ENCODE measurements around the gene SPP1.

SPP1 gene

DNA sequence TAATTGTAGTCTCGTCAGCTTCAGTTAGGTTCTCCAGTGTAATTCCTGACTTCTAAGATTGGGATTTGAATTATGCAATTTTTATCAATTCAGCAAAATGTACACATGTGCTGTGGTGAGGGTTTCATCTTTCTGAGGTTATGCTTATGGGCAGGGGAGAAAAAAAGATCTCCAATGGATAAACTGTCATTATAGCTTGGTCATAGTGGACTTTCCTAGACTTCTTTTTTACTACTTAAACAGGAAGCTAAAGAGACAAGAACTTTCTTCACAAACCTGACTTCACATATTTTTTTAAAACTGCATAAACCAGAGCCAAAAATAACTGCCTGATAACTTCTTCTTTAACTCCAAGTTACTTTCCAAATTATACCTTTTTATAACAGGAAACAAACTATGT lies 21.7 kb upstream of the SPP1 start:
- DNase-seq (ENCODE audit: low read depth in 2 of 2), result no peak

- no peak for DNase-seq (ENCODE audit: low read depth in 2 of 2)
Measured at GRCh38 chr4:87956501-87956900, 19.0 kb upstream of the SPP1 start.

DNA sequence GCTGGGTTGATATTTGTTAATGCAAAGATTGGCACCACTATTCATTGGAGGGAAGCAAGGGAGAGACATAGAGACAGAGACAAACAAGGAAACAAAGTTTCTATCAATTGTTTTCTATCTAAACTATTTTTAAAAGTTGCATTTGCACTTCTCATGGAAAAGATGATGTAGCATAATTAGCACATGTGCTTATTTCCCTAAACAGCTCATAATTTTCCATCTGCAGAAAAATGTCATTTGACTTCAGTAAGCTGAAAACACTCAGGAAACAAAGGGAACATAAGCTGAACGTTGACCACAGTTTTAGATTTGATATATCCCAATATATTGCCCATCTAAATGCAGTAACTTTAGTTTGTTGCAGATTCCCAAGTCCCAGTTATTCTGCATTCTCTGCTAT lies 18.5 kb upstream of the SPP1 start:
- DNase-seq (ENCODE audit: low read depth in 2 of 2), result no peak

DNA sequence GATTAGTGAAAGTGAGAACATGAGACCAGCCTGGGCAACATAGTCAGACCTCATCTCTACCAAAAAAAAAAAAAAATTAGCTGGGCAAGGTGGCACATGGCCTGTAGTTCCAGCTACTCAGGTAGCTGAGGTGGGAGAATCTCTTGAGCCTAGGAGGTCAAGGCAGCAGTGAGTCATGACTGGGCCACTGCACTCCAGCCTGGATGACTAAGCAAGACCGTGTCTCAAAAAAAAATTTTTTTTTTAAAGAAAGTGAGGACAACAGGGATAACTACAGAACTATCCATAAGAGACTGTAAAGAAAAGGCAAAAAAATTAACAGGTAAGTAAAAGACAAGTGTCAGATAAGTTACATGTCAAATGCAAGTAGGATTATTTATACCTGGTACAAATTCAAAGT lies 13.5 kb upstream of the SPP1 start:
- no peak for DNase-seq (ENCODE audit: low read depth in 2 of 2)

- DNase-seq (ENCODE audit: low read depth in 2 of 2), result no peak
Measured at GRCh38 chr4:87962398-87963146, 12.9 kb upstream of the SPP1 start.

- no peak for DNase-seq (ENCODE audit: low read depth in 2 of 2)
Measured at GRCh38 chr4:87965501-87965975, 10.0 kb upstream of the SPP1 start.

DNA sequence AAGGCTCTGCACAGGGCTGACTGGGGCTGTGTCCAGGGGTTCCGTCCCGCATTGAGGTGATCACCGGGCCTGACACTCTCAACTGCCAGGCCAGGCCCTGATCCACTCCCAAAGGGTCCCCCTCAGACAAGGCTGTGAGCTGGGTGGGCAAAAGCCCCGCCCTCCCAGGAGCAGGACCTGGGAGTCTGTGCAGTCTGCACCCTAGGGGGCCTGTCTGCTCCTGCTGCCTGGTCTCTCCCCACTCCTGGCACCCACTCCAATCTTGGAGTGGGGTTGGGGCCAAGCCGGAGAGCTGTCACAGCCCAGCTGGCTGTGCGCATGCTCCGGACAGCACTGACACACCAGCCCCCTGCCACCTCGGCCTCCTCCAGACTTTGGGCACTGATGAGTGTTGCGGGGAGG lies 9.4 kb upstream of the SPP1 start:
- no peak for DNase-seq (ENCODE audit: low read depth in 2 of 2)

- DNase-seq (ENCODE audit: low read depth in 2 of 2), result no peak
Measured at GRCh38 chr4:87967193-87967592, 8.3 kb upstream of the SPP1 start.

DNA sequence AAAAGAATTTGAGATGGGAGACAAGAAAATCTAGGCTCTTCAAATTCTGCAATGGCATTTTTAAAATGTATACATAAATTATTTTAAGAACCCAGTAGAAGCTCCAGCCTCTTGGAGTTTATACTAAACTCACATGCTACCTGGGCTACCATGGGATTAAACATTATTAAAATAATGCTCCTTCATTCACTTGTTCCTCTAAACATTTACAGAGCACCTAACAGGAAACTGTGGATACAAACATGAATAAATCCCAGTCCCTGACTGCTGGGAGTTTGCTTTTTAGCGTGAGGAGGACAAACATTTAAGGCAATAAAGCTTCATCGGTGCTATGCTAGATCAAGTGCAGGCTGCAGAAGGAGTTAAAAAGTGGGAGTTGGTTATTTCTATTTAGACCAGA lies 5.4 kb upstream of the SPP1 start:
- no peak for DNase-seq (ENCODE audit: low read depth in 2 of 2)

DNA sequence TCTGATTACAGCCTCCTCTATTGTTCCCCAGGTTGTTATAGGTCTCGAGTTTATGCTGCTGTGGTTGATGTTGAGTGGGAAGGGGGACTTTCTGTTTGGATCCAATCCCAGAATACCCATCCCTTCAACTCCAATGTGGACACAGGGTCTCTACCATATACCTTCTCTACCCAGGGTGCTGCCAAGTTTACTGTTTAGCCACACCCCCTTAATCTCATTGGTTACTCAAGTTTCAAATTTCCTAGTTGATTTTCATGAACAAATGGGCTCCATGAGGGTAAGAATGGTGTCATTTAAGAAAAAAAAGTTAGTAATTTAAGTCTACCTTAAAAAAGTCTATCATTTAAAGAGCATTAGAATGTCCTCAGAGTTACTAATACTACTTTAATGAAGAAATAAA lies 3.6 kb upstream of the SPP1 start:
- DNase-seq (ENCODE audit: low read depth in 2 of 2), result no peak

DNA sequence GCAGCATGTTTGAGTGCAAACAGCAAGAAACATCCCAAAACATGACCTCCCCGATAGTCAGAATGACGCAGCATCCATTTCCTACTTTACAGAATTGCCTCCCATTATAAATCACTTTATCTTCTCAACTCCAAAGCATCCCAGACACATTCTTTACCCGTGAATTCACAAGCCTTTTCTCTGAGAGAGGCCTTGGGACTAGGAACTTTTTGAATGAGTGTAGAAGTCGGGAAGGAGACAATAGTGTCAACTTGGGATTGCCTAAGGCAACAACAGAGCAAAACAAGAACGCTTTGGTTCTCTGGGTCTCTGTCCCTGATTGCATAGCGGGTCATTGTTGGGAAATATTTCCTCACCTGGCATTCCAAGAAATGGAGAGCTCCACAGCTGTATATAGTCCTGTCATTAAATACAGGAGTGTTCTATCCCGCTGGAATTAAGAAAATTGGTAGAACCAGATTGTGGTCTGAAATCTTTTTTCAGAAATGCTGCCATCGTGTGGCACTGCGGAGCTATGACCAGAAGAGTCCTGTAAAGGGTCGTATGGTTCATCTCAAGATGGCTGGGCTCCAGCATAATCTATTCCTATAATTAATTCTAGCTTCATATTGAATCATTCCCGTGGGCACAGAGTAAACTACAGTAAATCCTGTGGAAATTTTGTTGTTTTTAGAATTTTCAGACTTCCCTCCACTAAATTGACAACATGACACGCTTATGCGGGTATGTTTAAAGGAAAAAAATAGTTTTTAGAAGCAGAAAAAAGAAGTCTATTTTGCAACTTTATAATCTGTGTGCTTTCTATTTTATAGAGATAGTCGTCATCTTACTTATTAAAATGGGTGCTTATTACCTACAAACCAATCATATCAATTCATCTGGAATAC lies 2.0 kb upstream of the SPP1 start:
- DNase-seq (ENCODE audit: low read depth in 2 of 2), result peak in 1 of 2 donors; percentile 20

GRCh38 chr4:87974856-87975462 lies 555 bp upstream of the SPP1 start:
- no peak for DNase-seq (ENCODE audit: low read depth in 2 of 2)

DNA sequence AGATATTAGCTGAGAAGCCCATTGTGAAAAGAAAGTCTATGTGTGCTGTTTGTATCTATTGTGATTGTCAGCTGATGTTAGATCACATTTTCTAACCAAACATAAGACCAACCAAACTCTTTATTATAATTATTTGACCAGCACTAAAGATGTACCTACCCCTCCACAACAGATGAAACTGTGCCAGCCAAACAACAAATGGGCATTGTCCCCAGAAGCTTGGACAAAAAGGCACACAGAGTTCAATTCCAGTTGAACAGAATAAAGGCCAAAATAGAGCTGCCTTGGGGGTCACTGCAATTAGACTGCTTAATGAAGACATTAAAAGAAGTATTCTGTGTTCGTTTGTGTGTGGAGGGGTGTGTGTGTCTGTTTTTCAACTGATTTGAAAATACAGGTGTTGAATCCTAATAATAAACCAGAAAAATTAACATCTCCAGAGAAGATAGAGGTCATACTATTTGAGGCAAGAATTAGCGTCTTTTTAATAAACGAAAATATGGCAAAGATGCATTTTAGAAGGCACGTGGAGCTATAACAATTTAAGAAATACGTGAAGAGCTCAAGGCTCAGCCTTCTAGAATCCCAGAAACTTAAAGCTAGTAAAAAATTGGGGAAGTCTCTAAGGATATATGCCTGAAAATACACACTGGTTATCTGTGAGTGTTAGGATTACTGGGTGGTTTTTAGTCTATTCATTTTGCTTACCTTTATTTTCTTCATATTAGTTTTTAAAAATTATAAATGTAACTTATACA lies 2.2 kb downstream of the SPP1 start:
- no peak for DNase-seq (ENCODE audit: low read depth in 2 of 2)

DNA sequence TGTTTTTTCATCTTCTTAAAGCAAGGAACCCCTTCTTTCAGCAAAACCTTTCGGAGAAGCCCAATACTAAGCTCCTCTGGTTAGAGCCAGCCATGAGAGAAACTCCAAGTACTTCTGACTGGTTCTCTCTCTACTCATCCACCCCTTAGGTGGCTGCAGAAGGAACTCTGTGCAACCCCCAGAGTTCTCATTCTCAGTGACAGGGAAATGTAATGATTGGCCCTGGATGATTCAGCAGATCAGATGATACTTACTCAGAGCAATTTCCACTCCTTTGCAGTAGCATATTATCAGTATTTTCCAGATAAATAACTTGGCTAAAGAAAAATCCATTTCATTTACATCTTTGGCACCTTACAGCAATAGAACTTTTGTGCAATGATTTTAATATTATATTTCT lies 3.2 kb downstream of the SPP1 start:
- DNase-seq (ENCODE audit: low read depth in 2 of 2), result no peak

DNA sequence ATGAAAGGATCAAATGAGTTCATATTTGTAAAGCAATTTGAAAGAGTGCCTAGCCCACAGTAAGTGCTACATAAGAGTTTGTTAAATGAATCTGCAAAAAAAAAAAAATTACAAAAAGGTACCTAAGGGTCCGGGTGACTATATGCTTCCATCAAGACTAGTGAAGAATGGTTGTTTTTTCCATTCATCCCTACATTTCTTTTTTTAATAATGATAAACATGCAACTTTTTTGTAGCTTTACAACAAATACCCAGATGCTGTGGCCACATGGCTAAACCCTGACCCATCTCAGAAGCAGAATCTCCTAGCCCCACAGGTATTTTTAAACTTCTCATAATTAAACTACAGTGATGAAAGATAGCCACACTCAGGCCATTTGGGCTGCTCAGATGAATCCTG lies 4.3 kb downstream of the SPP1 start:
- no peak for DNase-seq (ENCODE audit: low read depth in 2 of 2)

DNA sequence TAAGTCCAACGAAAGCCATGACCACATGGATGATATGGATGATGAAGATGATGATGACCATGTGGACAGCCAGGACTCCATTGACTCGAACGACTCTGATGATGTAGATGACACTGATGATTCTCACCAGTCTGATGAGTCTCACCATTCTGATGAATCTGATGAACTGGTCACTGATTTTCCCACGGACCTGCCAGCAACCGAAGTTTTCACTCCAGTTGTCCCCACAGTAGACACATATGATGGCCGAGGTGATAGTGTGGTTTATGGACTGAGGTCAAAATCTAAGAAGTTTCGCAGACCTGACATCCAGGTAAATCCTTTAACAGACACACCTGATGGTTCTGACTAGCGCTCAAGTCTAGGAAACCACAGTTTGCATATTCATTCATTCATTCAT lies 6.0 kb downstream of the SPP1 start:
- no peak for DNase-seq (ENCODE audit: low read depth in 2 of 2)

- DNase-seq (ENCODE audit: low read depth in 2 of 2), result no peak
Measured at GRCh38 chr4:87982036-87982435, 6.5 kb downstream of the SPP1 start.

DNA sequence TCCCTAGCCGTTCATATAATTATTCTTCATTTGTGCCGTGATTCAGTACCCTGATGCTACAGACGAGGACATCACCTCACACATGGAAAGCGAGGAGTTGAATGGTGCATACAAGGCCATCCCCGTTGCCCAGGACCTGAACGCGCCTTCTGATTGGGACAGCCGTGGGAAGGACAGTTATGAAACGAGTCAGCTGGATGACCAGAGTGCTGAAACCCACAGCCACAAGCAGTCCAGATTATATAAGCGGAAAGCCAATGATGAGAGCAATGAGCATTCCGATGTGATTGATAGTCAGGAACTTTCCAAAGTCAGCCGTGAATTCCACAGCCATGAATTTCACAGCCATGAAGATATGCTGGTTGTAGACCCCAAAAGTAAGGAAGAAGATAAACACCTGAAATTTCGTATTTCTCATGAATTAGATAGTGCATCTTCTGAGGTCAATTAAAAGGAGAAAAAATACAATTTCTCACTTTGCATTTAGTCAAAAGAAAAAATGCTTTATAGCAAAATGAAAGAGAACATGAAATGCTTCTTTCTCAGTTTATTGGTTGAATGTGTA lies 7.0 kb downstream of the SPP1 start:
- DNase-seq (ENCODE audit: low read depth in 2 of 2), result no peak

DNA sequence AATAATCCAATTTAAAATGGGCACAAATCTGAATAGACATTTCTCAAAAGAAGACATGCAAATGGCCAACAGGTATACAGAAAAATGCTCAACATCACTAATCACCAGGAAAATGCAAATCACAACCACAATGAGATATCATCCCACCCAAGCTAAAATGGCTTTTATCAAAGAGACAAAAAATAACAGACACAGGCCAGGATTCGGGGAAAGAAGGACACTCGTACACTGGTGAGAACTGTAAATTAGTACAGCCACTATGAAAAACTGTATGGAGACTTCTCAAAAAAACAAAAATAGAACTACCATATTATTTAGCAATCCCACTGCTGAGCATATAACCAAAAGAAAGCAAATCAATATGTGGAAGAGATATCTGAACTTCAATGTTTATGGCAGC lies 8.5 kb downstream of the SPP1 start:
- DNase-seq (ENCODE audit: low read depth in 2 of 2), result no peak

GRCh38 chr4:87985097-87985886 lies 9.8 kb downstream of the SPP1 start:
- DNase-seq (ENCODE audit: low read depth in 2 of 2), result peak in 1 of 2 donors; percentile 27

GRCh38 chr4:87985887-87986200 lies 10.3 kb downstream of the SPP1 start:
- no peak for DNase-seq (ENCODE audit: low read depth in 2 of 2)
